Type B pancreatic cell (in vitro differentiated cells): ENCODE results near the gene REELD1. TPM values are rescaled to one million over a fixed set of nuclear protein-coding genes. Genes with fewer than 3 reads are reported as not detected.

Experiments used
- DNase-seq: peaks from one replicate; pipeline ENCODE4 v3.0.0; 2021; ENCODE audit warnings: mixed read lengths; ENCODE audit not compliant: unreplicated experiment; ENCODE audit errors: extremely low spot score
- H3K27ac Mint-ChIP-seq: 2 replicates; pipeline ENCODE4 v1.8.0; 2021; ENCODE audit warnings: mild to moderate bottlenecking, mixed read lengths
- H3K27me3 Mint-ChIP-seq: 2 replicates; pipeline ENCODE4 v1.8.0; 2021; ENCODE audit warnings: mixed read lengths
- H3K36me3 Mint-ChIP-seq: 2 replicates; pipeline ENCODE4 v1.8.0; 2021; ENCODE audit warnings: mixed read lengths
- H3K4me1 Mint-ChIP-seq: one replicate; pipeline ENCODE4 v1.8.0; 2021; ENCODE audit warnings: mixed read lengths; ENCODE audit not compliant: unreplicated experiment
- H3K4me3 Mint-ChIP-seq: 2 replicates; pipeline ENCODE4 v1.8.0; 2021; ENCODE audit warnings: mild to moderate bottlenecking, mixed read lengths
- H3K9me3 Mint-ChIP-seq: 2 replicates; pipeline ENCODE4 v1.8.0; 2021; ENCODE audit warnings: mixed read lengths
- total RNA-seq: library from RNA; stranded (reverse); gene quantifications from 2 replicates; pipeline ENCODE4 v1.2.1, GENCODE V29; 2021; ENCODE audit warnings: low replicate concordance
- TF ChIP-seq, protein P1 (sequence below): fragments of 200-600 bp; sonication (generic); conservative IDR thresholded peaks from 2 replicates; pipeline ENCODE4 v1.5.0; 2021; ENCODE audit warnings: antibody characterized with exemption, mild to moderate bottlenecking

Gene REELD1
- total RNA-seq, 1 donor from 2014 or later, result 0.14 TPM

GRCh38 chr4:146255463-146255862, 41.1 kb downstream of the REELD1 start:
- no peak for DNase-seq
- no peak overlapping the region for H3K27ac Mint-ChIP-seq
- no peaks in the 10 kb centered on the region for H3K27me3 Mint-ChIP-seq
- H3K36me3 Mint-ChIP-seq, result peaks cover 5% of the 10 kb centered on the region
- H3K4me1 Mint-ChIP-seq, result peaks cover 9% of the 10 kb centered on the region
- TF ChIP-seq, protein P1, sequence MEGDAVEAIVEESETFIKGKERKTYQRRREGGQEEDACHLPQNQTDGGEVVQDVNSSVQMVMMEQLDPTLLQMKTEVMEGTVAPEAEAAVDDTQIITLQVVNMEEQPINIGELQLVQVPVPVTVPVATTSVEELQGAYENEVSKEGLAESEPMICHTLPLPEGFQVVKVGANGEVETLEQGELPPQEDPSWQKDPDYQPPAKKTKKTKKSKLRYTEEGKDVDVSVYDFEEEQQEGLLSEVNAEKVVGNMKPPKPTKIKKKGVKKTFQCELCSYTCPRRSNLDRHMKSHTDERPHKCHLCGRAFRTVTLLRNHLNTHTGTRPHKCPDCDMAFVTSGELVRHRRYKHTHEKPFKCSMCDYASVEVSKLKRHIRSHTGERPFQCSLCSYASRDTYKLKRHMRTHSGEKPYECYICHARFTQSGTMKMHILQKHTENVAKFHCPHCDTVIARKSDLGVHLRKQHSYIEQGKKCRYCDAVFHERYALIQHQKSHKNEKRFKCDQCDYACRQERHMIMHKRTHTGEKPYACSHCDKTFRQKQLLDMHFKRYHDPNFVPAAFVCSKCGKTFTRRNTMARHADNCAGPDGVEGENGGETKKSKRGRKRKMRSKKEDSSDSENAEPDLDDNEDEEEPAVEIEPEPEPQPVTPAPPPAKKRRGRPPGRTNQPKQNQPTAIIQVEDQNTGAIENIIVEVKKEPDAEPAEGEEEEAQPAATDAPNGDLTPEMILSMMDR, result no peak
- no peak overlapping the region for H3K4me3 Mint-ChIP-seq
- H3K9me3 Mint-ChIP-seq, result no peaks in the 10 kb centered on the region

GRCh38 chr4:146255874-146256273, 41.5 kb downstream of the REELD1 start:
- no peaks in the 10 kb centered on the region for H3K9me3 Mint-ChIP-seq
- H3K4me3 Mint-ChIP-seq, result no peak overlapping the region
- TF ChIP-seq, protein P1, result no peak
- H3K27ac Mint-ChIP-seq, result no peak overlapping the region
- H3K36me3 Mint-ChIP-seq, result peaks cover 4% of the 10 kb centered on the region
- DNase-seq, result no peak
- peaks cover 8% of the 10 kb centered on the region for H3K4me1 Mint-ChIP-seq
- no peaks in the 10 kb centered on the region for H3K27me3 Mint-ChIP-seq

DNA sequence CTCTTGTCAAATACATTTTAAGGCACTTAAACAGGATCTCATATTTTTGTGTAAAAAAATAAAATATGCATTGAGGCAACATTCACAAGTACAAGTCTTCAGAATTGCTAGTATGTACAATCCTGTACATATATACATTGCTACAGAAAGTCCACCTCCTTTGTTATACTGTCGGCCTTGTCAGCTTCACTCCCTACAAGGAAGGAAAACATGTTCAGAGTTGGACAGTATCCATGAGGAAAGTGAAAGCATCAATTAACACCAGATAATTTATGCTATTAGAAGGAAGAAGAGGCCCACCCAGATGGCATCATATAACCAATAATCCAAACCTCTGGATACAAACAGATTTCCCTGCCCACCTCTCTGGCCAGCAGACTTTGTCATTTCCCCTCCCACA, 42.0 kb downstream of the REELD1 start:
- DNase-seq, result no peak
- Mint-ChIP-seq H3K4me1 (peaks cover 8% of the 10 kb centered on the region), H3K27me3 (no peaks in the 10 kb centered on the region), H3K36me3 (peaks cover 4% of the 10 kb centered on the region), H3K27ac (no peak overlapping the region), H3K4me3 (no peak overlapping the region), H3K9me3 (no peaks in the 10 kb centered on the region)
- TF ChIP-seq, protein P1, result no peak

DNA sequence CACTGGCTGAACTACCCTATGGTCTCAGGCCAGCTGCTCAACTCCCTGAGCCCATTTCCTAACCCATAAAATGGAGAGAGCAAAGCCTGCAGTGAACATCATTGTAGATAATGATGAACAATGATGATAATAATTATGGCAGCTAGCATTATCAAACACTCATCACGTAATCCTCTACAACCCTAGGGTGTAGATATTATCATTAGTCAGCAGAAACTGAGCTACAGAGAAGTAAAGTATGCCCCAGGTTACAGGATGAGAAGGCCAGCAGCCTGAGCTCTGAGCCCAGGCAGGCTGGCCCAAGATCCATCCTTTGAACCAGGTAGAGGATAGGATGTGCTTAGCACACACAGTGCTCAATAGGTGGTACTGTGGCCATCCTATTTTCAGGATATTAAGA, 43.2 kb downstream of the REELD1 start:
- DNase-seq, result no peak
- Mint-ChIP-seq H3K4me3 (no peak overlapping the region), H3K9me3 (no peaks in the 10 kb centered on the region), H3K4me1 (peaks cover 8% of the 10 kb centered on the region), H3K27me3 (no peaks in the 10 kb centered on the region), H3K27ac (no peak overlapping the region), H3K36me3 (peaks cover 4% of the 10 kb centered on the region)
- TF ChIP-seq, protein P1, result no peak

DNA sequence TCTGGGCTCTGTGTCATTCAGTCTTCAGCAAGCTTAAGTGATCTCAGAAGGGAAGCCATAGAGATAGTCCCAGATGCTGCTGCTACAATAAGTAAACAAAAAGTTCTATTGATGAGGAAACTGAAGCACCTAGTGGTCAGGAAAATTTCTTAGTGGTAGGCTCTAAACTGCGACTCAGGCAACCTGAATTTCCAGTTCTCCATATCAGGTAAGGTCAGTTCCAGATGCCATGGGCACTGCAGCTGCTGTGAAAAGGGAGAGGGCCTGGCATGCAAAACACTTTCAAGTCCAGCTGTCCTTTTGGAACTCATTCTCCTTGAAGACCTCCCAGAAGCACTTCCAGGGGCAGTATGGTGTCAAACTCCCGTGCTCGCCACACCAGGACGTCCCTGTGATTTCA, 46.2 kb downstream of the REELD1 start:
- H3K36me3 Mint-ChIP-seq, result peaks cover 4% of the 10 kb centered on the region
- H3K4me3 Mint-ChIP-seq, result no peak overlapping the region
- no peak for DNase-seq
- H3K27ac Mint-ChIP-seq, result no peak overlapping the region
- H3K4me1 Mint-ChIP-seq, result peaks cover 8% of the 10 kb centered on the region
- no peaks in the 10 kb centered on the region for H3K9me3 Mint-ChIP-seq
- TF ChIP-seq, protein P1, result no peak
- H3K27me3 Mint-ChIP-seq, result no peaks in the 10 kb centered on the region

- Mint-ChIP-seq H3K4me1 (peaks cover 4% of the 10 kb centered on the region), H3K9me3 (no peaks in the 10 kb centered on the region), H3K36me3 (peaks cover 4% of the 10 kb centered on the region), H3K27me3 (no peaks in the 10 kb centered on the region), H3K27ac (no peak overlapping the region), H3K4me3 (no peak overlapping the region)
- no peak for DNase-seq
- TF ChIP-seq, protein P1, result no peak
These were observed 46.7 kb downstream of the REELD1 start for GRCh38 chr4:146261041-146261440.
